Fibroblast of mammary gland (primary cell): ENCODE measurements around the gene SLC29A2.

ENCODE experiments used
- DNase-seq: peaks from one replicate; pipeline ENCODE4 v3.0.0-alpha.2; 2010; ENCODE audit warnings: low read depth
- H3K4me3 ChIP-seq: 2 replicates; pipeline ENCODE4 v1.5.1; 2011; ENCODE audit warnings: low read depth, mild to moderate bottlenecking, low read length, moderate library complexity; ENCODE audit not compliant: control insufficient read depth
- TF ChIP-seq, protein P1 (sequence below): conservative IDR thresholded peaks from 2 replicates; pipeline ENCODE4 v1.5.1; 2011; ENCODE audit warnings: low read depth, low read length, inconsistent platforms; ENCODE audit not compliant: control insufficient read depth, insufficient read depth

SLC29A2 gene

DNA sequence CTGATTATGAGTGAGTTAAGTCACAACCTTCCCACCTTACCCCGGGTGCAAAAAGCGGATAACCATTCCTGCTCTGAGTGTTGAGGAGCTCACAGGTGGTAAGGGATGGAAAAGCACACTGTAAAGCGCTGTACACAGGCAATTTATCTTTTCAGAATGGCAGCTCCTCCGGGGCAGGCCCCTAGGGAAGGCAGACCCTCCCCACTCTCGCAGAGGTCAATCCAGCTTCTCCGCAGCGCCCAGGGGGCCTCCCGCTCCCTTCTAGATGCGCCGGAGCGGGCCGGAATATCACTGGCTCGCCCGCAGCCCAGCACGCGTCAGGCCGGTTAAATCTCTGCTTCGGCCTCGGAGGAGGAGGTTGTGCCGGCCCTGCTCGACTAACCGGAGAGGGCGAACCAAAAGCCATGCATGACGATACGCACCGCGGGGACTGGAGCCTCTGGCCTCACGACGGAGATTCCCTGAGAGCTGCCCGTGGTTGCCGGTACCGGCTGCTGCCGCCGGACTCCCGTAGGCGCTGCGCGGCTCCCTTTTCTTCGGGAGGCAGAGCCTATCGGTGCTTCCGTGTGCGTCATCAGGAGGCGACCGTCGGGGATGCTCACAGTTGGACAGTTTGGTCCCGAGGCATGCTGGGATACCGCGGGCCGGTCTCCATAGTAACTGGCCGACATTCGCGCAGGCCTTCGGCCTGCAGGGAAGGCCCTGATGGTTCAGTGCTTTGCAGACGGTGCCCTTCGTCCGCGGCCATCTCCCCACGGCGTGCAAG is 26.8 kb downstream of the SLC29A2 start, which contains the start of gene BRMS1:
TSS of gene BRMS1 (minus strand) at position 555 of the 766 bp plus-strand sequence. CDS start 2,870 bp downstream, outside the sequence.
- TF ChIP-seq, protein P1, sequence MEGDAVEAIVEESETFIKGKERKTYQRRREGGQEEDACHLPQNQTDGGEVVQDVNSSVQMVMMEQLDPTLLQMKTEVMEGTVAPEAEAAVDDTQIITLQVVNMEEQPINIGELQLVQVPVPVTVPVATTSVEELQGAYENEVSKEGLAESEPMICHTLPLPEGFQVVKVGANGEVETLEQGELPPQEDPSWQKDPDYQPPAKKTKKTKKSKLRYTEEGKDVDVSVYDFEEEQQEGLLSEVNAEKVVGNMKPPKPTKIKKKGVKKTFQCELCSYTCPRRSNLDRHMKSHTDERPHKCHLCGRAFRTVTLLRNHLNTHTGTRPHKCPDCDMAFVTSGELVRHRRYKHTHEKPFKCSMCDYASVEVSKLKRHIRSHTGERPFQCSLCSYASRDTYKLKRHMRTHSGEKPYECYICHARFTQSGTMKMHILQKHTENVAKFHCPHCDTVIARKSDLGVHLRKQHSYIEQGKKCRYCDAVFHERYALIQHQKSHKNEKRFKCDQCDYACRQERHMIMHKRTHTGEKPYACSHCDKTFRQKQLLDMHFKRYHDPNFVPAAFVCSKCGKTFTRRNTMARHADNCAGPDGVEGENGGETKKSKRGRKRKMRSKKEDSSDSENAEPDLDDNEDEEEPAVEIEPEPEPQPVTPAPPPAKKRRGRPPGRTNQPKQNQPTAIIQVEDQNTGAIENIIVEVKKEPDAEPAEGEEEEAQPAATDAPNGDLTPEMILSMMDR: peak; percentile 12
- H3K4me3 ChIP-seq: peak within 1 kb of the TSS; percentile 94
- peak; percentile 96 for DNase-seq

GRCh38 chr11:66343176-66343575 is 28.4 kb downstream of the SLC29A2 start:
- TF ChIP-seq, protein P1: no peak
- DNase-seq: no peak
- no peak overlapping the region for H3K4me3 ChIP-seq

DNA sequence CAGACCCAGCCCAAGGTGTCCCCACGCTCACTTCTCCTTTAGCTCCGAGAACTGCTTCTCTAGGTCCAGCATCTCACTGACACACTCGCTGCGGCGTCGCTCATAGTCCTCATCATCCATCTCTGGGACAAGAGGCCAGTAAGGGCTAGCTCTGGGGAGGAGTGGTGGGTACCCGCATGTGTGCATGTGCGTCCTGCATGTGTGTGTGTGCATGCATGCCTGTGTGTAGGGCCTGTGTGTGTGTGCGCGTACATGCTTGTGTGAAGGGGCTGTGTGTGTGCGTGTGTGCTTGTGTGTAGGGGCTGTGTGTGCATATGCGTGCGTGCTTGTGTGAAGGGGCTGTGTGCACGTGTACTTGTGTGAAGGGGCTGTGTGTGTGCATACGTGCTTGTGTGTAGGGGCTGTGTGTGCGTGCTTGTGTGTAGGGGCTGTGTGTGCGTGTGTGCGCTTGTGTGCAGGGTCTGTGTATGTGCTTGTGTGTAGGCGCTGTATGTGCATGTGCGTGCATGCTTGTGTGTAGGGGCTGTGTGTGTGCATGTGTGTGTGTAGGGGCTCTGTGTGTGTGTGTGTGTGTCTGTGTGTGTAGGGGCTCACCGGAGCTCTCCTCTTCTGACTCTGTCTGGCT is 29.9 kb downstream of the SLC29A2 start:
- H3K4me3 ChIP-seq: no peak overlapping the region

GRCh38 chr11:66340596-66341501 is 30.7 kb downstream of the SLC29A2 start:
- no peak overlapping the region for H3K4me3 ChIP-seq
- DNase-seq: no peak
- TF ChIP-seq, protein P1: no peak

More for the DNA sequence above, 29.9 kb downstream of the SLC29A2 start:
- no peak for DNase-seq
- TF ChIP-seq, protein P1: no peak

- H3K4me3 ChIP-seq: no peak overlapping the region
- TF ChIP-seq, protein P1: no peak
Observed at GRCh38 chr11:66339686-66340483, 31.7 kb downstream of the SLC29A2 start.

More at GRCh38 chr11:66339686-66340483, 31.7 kb downstream of the SLC29A2 start:
- DNase-seq: no peak
